BJ (cell line): ENCODE data around the gene MAGI1. TPM values are rescaled to one million over a fixed set of nuclear protein-coding genes. Genes with fewer than 3 reads are reported as not detected.
"Not testable (repeated sequence)": the region's sequence is repeated elsewhere in the genome, so short reads cannot be mapped to it uniquely, and the experiment has no call there.

Source experiments
- CTCF ChIA-PET: fragments of 350-600 bp; formaldehyde crosslinking; extraction: SDS; loops from one replicate; lab custom pipeline; 2021; ENCODE audit warnings: antibody characterized with exemption, inconsistent platforms; lab: Yijun Ruan, JAX
- POLR2A ChIA-PET: fragments of 300-600 bp; sonication (Branson Sonifier 250); formaldehyde crosslinking; extraction: SDS; loops from one replicate; lab custom pipeline; 2021; ENCODE audit warnings: antibody characterized with exemption; lab: Charles Lee
- DNase-seq: peaks from one replicate; pipeline ENCODE4 v3.0.0-alpha.2; 2011; ENCODE audit warnings: low read depth
- H3K27me3 ChIP-seq: 2 replicates; pipeline ENCODE4 v1.6.0; 2011; ENCODE audit warnings: low read length; ENCODE audit not compliant: control insufficient read depth, insufficient read depth
- H3K36me3 ChIP-seq: 2 replicates; pipeline ENCODE4 v1.5.1; 2011; ENCODE audit warnings: low read length; ENCODE audit not compliant: control insufficient read depth, insufficient read depth
- H3K4me3 ChIP-seq: 2 replicates; pipeline ENCODE4 v1.5.1; 2011; ENCODE audit warnings: low read depth, mild to moderate bottlenecking, control low read depth, low read length
- polyA plus RNA-seq: library from polyadenylated mRNA; depleted of rRNA; stranded (reverse); fragments of >200 nt; gene quantifications from 2 replicates; pipeline ENCODE4 v1.2.3, GENCODE V29; 2011
- TF ChIP-seq, protein P1 (sequence below): IDR thresholded peaks from 2 replicates; pipeline ENCODE4 v1.5.1; 2011; ENCODE audit warnings: low read depth, mild to moderate bottlenecking, control low read depth, inconsistent platforms, low read length, moderate library complexity; ENCODE audit not compliant: insufficient read depth

Gene MAGI1
- polyA plus RNA-seq, 1 experiment = 14.4 TPM

DNA sequence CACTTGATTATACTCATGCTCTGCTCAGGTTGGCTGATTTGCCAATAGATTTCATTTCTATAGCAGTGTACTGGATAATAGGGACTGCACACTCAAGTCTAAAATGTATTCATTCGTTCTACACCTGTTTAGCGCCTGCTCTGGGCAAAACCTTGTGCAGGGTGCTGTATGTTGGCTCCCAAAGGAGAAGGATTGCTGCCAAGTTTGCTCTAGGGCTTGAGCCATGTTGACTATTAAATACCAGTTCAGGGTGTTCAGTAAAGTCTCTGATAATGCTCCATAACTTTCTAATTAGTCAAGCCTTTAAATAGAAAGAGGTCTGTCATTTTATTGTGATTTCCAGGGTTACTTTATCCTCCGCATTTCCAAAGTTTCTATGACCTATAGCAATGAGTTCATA lies 470.2 kb downstream of the MAGI1 start:
- no peaks in the 10 kb centered on the region for H3K27me3 ChIP-seq
- ChIA-PET POLR2A (no interaction called here), CTCF (no interaction called here)
- TF ChIP-seq, protein P1, sequence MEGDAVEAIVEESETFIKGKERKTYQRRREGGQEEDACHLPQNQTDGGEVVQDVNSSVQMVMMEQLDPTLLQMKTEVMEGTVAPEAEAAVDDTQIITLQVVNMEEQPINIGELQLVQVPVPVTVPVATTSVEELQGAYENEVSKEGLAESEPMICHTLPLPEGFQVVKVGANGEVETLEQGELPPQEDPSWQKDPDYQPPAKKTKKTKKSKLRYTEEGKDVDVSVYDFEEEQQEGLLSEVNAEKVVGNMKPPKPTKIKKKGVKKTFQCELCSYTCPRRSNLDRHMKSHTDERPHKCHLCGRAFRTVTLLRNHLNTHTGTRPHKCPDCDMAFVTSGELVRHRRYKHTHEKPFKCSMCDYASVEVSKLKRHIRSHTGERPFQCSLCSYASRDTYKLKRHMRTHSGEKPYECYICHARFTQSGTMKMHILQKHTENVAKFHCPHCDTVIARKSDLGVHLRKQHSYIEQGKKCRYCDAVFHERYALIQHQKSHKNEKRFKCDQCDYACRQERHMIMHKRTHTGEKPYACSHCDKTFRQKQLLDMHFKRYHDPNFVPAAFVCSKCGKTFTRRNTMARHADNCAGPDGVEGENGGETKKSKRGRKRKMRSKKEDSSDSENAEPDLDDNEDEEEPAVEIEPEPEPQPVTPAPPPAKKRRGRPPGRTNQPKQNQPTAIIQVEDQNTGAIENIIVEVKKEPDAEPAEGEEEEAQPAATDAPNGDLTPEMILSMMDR = no peak
- H3K36me3 ChIP-seq = no peaks in the 10 kb centered on the region
- no peak overlapping the region for H3K4me3 ChIP-seq
- DNase-seq = no peak

DNA sequence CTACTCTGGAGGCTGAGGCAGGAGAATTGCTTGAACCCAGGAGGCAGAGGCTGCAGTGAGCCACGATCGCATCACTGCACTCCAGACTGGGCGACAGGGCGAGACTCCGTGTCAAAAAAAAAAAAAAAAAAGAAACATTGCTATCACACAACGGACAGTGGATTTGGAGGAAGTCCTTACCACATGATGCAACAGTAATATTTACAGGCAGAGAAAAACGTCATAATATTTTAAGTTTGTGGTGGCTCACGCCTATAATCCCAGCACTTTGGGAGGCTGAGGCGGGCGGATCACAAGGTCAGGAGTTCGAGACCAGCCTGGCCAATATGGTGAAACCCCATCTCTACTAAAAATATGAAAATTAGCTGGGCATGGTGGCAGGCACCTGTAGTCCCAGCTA lies 473.0 kb downstream of the MAGI1 start:
- H3K4me3 ChIP-seq, H3K27me3 ChIP-seq, DNase-seq, H3K36me3 ChIP-seq, POLR2A ChIA-PET, CTCF ChIA-PET: not testable (repeated sequence)

DNA sequence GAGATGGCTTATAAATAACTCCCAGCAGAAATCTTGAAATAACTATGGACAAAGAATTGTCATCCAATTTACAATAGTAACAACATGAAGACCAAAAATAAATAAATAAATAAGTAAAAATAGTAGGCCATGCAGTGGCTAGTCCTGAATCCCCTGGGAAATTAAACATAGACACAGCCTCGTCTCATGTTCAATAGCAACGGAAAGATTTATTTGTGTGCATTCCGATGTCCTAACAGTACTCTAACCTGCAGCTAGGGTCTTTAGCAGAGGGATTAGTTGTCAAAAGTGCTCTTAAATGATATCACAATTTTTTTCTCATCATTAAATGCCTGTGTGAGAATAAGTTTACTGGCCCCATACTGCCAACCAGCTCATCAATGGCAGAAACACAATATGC lies 474.2 kb downstream of the MAGI1 start:
- TF ChIP-seq, protein P1 = no peak
- POLR2A ChIA-PET = no interaction called here
- CTCF ChIA-PET = no interaction called here
- Histone ChIP-seq H3K4me3 (no peak overlapping the region), H3K27me3 (no peaks in the 10 kb centered on the region), H3K36me3 (no peaks in the 10 kb centered on the region)
- no peak for DNase-seq

DNA sequence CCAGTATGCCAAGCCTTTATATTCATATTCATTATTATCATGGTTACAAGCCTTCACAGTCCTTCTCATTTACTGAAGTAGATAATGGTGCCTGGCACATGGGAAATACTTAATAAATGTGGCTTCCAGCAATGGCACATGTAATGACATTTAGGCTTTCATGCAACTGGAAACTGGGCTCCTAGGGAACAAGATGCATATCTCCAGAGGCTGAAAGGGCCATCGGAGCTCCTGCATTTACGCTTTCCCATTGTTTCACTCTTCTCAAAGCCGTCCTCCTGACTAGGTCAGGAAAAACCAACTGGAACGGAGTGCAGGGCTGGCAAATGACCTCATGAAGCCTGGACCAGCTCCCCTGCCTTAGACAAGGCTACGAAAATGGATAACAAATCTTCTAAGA lies 474.9 kb downstream of the MAGI1 start:
- POLR2A ChIA-PET = no interaction called here
- CTCF ChIA-PET = interaction anchor here (1.7 kb wide), 1 partner anchor 10 kb away, joined by 4 read pairs; no protein-coding TSS in a partner anchor
- Histone ChIP-seq H3K27me3 (no peaks in the 10 kb centered on the region), H3K4me3 (no peak overlapping the region), H3K36me3 (no peaks in the 10 kb centered on the region)
- TF ChIP-seq, protein P1 = no peak
- no peak for DNase-seq

DNA sequence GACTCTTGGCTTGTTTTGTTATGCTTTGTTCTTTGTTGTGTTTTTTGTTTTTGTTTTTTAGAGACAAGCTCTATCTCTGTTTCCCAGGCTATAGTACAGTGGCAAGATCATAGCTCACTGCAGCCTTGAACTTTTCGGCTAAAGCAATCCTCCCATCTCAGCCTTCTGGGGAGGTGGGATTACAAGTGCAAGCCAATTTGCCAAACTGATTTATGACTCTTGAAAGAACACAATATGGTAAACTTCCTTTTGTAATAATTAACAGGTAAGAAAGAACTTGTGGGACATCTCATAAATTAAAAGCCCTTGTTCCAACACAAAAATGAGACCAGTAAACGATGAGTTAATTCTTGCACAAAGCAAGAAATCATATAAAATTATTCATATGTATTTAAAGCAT lies 476.3 kb downstream of the MAGI1 start:
- ChIA-PET CTCF (interaction anchor here (1.2 to 1.7 kb wide), 2 partner anchors 8 to 13 kb away, joined by 4 read pairs; no protein-coding TSS in a partner anchor), POLR2A (no interaction called here)
- Histone ChIP-seq H3K4me3 (no peak overlapping the region), H3K27me3 (no peaks in the 10 kb centered on the region), H3K36me3 (no peaks in the 10 kb centered on the region)
- DNase-seq = no peak
- TF ChIP-seq, protein P1 = no peak

DNA sequence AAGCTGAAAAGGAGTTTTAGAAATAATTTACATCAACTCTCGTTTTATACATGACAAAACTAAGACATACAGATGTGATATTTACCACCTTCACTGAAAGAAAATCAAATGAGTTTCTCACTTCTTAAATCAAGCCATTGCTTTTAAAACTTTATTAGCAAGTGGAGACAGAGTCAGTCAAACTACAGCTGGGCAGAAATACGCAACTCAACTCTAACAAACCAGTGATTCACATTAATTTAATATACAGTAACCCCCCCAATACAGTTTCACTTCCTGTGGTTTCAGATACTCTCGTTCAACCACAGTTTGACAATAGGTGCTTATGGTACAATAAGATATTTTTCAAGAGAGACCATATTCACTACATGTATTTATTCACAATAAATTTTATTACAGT lies 477.1 kb downstream of the MAGI1 start:
- ChIA-PET CTCF (interaction anchor here (1.1 kb wide), 1 partner anchor 15 kb away, joined by 4 read pairs; no protein-coding TSS in a partner anchor), POLR2A (no interaction called here)
- TF ChIP-seq, protein P1 = no peak
- H3K4me3 ChIP-seq = no peak overlapping the region
- H3K27me3 ChIP-seq = no peaks in the 10 kb centered on the region
- no peaks in the 10 kb centered on the region for H3K36me3 ChIP-seq
- no peak for DNase-seq
